ENCODE results near the gene ATXN1.
"Not testable (repeated sequence)": the region's sequence is repeated elsewhere in the genome, so short reads cannot be mapped to it uniquely, and the experiment has no call there.

The ATXN1 gene

GRCh38 chr6:16559071-16559470 is 202.2 kb downstream of the ATXN1 start:
- no peak for DNase-seq

GRCh38 chr6:16555550-16555949 is 205.7 kb downstream of the ATXN1 start:
- DNase-seq: no peak

- DNase-seq: no peak
Observed at GRCh38 chr6:16553531-16553930, 207.7 kb downstream of the ATXN1 start.

- no peak for DNase-seq
Observed at GRCh38 chr6:16551466-16551865, 209.8 kb downstream of the ATXN1 start.

DNA sequence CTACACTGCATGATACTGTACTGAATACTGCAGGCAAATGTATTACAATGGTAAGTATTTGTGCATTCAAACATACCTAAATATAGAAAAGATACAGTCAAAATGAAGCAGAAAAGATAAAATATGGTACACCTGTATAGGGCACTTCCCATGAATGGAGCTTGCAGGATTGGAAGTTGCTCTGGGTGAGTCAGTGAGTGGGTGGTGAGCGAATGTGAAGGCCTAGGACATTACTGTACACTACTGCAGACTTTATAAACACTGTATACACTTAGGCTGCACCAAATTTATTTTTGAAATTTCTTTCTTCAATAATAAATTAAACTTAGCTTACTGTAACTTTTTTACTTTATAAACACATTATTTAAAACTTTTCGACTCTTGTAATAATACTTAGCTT is 213.1 kb downstream of the ATXN1 start:
- no peak for DNase-seq

DNA sequence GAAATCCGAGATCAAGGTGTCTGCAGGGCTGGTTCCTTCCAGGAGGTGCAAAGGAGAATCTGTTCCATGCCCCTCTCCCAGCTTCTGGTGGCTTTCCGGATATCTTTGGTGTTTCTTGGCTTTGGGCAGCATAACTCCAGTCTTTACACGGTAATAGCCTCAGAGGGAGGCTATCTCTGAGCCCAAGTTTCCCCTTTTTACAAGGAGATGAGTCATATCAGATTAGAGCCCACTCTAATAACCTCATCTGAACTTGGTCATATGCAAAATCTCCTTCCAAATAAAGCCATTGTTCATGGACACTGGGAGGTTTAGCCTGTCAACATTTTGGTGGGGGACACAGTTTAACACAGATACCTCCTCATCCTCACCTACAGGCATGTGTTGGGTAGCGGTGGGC is 213.7 kb downstream of the ATXN1 start:
- DNase-seq: no peak

GRCh38 chr6:16546861-16547260 is 214.4 kb downstream of the ATXN1 start:
- no peak for DNase-seq

- no peak for DNase-seq
Observed at GRCh38 chr6:16545382-16545781, 215.9 kb downstream of the ATXN1 start.

DNA sequence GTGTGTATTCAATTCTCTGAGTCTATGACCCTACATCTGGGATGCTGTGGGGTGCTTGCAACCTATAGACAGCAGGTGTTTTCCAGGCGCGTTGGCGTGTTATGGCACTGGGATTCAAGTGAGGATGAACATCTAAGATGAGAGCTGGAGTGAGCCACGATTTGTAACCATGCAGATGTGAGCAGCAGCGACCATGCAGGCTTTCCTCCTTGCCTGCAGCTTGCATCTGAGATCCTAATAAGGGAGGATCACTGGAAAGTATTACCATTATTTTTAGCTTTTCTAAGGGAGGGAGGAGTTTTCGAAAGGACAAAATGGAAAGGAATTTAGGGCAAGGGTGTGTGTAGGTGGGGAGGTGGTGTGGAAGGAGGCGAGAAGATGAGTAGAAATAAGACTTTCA is 216.7 kb downstream of the ATXN1 start:
- no peak for DNase-seq

DNA sequence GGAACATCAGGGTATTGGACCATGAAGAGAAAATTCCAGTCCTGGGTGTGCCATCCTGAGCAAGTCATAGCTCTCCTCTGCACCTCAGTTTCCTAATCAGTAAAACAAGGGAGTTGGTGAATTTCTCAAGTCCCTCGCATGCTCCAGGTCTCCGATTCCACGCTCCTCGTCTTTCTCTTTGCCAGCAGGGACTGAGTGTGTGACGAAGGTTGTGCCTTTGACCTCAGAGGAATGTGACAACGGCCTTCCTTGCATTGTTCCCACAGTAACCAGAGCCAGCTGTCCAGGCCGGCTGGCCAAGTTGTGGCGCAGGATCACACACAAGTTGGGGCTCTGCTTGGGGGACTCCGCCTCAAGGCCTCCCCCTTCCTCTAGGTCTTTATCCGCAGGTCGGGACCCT is 217.3 kb downstream of the ATXN1 start:
- DNase-seq: no peak

- DNase-seq: no peak
Observed at GRCh38 chr6:16543521-16543920, 217.7 kb downstream of the ATXN1 start.

DNA sequence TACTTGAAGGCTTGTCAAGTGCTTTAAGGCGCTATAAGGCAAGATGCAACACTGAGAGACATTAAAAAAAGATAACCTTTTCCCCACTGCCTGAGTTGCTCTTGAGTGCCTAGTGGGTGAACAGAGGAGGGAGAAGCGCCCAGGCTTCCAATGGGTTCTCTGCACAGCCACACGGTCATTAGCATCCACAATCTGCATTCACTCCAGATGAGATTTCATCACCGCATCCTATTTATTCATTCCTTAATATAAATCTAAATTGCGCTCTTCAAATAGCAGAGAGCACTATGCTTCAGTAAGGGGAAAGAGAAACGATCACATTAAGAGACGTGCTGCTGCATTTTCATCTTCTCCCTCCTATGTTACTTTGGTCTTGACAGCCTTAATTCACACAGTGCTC is 219.2 kb downstream of the ATXN1 start:
- DNase-seq: no peak

- no peak for DNase-seq
Observed at GRCh38 chr6:16540804-16541752, 220.2 kb downstream of the ATXN1 start.

DNA sequence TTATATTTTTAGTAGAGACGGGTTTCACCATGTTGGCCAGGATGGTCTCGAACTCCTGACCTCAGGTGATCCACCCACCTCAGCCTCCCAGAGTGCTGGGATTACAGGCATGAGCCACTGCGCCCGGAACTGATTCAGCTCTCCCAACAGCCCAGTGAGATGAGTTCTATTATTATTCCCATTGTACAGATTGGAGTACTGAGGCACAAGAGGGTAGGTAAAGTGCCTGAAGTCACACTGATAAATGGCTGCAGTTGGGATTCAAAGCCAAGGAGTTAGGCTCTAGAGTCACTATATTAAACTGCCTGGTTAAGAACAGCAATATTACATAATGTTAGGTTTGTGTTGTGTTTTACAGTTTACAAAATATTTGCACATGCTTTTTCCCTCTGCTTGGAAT is 220.9 kb downstream of the ATXN1 start:
- not testable (repeated sequence) for DNase-seq

DNA sequence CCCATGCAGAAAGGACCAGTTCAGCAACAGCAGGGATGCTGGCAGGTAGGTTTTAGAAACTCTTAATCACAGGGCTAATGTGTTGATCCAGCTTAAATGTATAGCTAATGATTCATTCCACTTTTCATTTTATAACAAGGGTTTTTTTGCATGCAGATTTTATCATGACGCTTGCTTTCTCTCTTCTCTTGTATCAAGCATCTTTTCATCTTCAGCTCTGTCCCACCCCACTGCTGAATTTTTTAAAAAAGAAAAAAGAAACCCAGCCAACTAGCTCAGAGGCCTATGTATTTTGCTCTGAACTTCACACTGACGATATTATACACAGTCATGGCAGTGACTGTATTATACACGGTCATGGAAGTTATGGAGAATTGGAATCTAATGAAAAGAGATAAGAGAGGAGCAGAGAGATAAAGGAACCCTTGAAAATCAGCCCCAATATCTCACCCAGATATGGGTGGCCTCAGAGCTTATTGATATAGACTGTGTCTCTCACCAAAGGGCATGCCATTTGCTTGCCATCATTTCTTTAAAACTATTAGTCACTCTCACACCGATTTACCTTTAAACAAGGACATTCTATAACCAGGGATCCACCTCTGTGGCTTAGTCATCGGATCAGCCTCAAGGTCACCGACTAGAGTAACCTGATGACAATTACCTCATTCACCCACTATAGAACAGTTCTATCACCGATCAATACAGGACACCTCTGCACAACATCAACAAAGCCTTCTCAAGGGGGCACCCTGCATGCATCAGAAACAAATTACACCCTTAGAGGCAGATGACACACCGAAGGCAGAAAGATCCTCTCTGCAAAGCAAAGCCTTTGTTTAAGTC is 222.0 kb downstream of the ATXN1 start:
- no peak for DNase-seq

DNA sequence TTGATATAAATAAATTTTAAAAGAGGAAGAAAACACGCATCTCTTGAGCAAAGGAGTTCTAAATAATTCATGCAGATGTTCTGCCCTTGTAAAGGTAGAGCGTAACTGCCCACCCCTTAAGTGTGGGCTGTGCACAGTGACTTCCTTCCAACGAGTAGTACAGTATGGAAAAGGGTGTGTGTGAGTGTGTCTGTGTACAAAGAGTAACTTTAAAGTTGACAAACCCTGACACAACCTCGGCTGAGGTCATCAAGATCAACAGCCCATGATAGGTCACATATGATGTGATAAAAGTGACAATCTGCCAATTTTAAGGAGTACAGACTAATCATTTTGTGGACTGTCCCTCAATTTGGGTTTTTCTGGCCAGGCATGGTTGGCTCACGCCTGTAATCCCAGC is 225.7 kb downstream of the ATXN1 start:
- DNase-seq: no peak

GRCh38 chr6:16533721-16534136 is 227.5 kb downstream of the ATXN1 start:
- DNase-seq: no peak

- DNase-seq: no peak
Observed at GRCh38 chr6:16533210-16533609, 228.1 kb downstream of the ATXN1 start.

DNA sequence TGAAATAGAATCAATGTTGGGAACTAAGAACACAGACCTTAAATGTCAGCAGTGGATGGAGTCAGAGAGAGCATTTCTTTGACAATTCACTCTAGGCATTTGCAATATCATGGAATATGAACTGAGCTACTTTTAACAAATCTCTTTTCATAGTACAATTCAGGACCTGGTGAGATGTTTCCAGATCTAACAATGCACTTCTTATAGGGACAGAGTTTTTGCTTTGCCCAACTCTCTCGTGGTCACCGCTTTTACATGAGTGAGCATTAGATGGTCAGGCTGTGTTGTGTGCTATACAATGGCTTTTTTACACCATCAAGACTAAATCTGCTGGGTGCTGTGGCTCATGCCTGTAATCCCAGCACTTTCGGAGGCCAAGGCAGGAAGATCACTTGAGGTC is 233.6 kb downstream of the ATXN1 start:
- no peak for DNase-seq

GRCh38 chr6:16524380-16524707 is 236.9 kb downstream of the ATXN1 start:
- no peak for DNase-seq

- DNase-seq: no peak
Observed at GRCh38 chr6:16523606-16524379, 237.5 kb downstream of the ATXN1 start.

GRCh38 chr6:16522937-16523336 is 238.3 kb downstream of the ATXN1 start:
- no peak for DNase-seq

GRCh38 chr6:16521528-16521927 is 239.7 kb downstream of the ATXN1 start:
- no peak for DNase-seq

Measured in activated CD8-positive, alpha-beta memory T cell treated with anti-CD3 and anti-CD28 coated beads, Interleukin-2, amount 50 U/mL, for 48 hours (primary cell).